ENCODE results near the gene FASTK. TPM values are rescaled to one million over a fixed set of nuclear protein-coding genes. Genes with fewer than 3 reads are reported as not detected.
A peak's percentile ranks its signal among the peaks of the same experiment; 100 is the strongest.

Gene FASTK
- total RNA-seq, 1 donor from 2014 or later = 22.4 TPM

DNA sequence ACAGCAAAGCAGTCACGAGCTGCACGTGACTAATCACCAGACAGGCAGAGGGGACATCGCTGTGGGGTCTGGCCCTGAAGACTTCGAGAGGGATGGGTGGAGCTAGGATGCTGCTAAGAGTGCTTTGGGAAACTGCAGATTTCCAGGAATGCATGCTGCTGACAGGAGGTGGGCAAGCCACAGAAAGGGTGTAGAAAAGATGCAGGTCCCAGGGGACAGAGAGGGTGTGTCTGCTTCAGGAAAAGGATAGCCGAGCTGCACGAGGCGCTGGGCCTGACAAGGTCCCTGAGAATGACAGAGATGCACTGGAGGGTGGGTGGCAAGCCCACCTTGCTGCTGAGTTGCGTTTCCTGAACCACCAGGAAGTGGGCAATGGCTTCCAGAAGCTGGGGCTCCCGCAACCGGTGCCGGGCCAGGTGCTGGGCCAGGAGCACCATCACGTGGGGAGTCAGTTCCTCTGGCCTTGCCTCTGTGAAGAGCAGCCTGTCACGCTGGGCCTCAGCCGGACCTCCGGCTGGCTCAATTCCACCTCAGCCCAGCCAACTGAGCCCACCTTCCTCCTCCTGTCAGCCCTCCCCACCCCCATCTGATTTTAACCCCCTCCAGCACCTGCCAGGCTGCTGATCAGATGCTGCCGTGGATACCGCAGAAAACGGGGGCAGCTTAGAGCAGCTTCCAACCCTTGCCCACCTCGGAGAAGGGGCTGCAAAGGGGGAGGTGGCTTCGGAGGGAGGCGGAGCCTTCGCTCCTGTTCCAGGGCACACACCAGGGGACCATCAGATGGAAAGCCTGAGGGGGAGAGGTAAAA, 2.2 kb downstream of the FASTK start:
- Histone ChIP-seq H4K20me1 (ENCODE audit: low read depth) (peaks cover 28% of the 10 kb centered on the region), H3F3A (ENCODE audit: low read depth) (peaks cover 40% of the 10 kb centered on the region), H3K27ac (no peak overlapping the region), H3K79me2 (ENCODE audit: low read depth) (peaks cover 26% of the 10 kb centered on the region), H3K9me3 (ENCODE audit: low read depth) (no peaks in the 10 kb centered on the region), H3K4me2 (no peak overlapping the region), H3K4me3 (no peak overlapping the region), H3K4me1 (peaks cover 30% of the 10 kb centered on the region), H3K9ac (no peak overlapping the region), H3K27me3 (no peaks in the 10 kb centered on the region), H2AFZ (replicated peaks) (no peak overlapping the region), H3K36me3 (no peaks in the 10 kb centered on the region)
- no peaks in the 10 kb centered on the region for H3K9me3 Mint-ChIP-seq
- H3K4me1 Mint-ChIP-seq = peaks cover 23% of the 10 kb centered on the region
- H3K27me3 Mint-ChIP-seq (ENCODE audit: insufficient read depth, low read depth) = peaks cover 14% of the 10 kb centered on the region
- H3K36me3 Mint-ChIP-seq = peaks cover 8% of the 10 kb centered on the region
- no peak overlapping the region for H3K27ac Mint-ChIP-seq
- H3K4me3 Mint-ChIP-seq = peak overlapping the region; percentile 92
- TF ChIP-seq, protein P1, sequence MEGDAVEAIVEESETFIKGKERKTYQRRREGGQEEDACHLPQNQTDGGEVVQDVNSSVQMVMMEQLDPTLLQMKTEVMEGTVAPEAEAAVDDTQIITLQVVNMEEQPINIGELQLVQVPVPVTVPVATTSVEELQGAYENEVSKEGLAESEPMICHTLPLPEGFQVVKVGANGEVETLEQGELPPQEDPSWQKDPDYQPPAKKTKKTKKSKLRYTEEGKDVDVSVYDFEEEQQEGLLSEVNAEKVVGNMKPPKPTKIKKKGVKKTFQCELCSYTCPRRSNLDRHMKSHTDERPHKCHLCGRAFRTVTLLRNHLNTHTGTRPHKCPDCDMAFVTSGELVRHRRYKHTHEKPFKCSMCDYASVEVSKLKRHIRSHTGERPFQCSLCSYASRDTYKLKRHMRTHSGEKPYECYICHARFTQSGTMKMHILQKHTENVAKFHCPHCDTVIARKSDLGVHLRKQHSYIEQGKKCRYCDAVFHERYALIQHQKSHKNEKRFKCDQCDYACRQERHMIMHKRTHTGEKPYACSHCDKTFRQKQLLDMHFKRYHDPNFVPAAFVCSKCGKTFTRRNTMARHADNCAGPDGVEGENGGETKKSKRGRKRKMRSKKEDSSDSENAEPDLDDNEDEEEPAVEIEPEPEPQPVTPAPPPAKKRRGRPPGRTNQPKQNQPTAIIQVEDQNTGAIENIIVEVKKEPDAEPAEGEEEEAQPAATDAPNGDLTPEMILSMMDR (IDR thresholded peaks at IDR 0.05) = no peak
- no peak for TF ChIP-seq EZH2 (IDR thresholded peaks at IDR 0.05)
- no peak for TF ChIP-seq EZH2phosphoT487 (IDR thresholded peaks at IDR 0.05)
- DNase-seq (ENCODE audit: low spot score) = peak; percentile 46

DNA sequence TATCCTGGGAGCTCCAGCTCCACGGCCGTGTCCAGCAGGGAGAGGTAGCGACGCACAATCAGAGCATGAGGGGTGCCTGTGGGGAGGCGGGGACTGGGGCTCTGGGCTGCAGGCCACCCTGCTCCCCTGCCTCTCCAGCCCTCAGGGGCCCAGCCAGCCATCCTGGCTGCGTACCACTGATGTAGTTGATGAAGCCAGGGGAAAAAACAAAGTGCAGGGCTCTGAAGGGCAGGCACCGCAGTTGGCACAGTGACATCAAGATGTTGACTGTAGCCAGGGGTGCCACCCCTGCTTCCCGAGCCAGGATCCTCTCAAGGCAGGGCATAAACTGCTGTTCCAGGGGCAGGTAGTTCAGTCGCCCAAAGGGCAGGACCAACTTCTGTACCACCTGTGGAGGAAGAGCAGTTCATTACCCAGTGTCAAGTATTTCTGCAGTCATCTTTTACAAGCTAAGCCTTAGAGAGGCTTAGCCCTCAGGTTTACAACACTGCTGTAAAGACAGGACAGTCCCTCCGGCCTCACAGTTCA, 2.8 kb downstream of the FASTK start:
- Histone ChIP-seq H3K9ac (no peak overlapping the region), H3K36me3 (no peaks in the 10 kb centered on the region)

DNA sequence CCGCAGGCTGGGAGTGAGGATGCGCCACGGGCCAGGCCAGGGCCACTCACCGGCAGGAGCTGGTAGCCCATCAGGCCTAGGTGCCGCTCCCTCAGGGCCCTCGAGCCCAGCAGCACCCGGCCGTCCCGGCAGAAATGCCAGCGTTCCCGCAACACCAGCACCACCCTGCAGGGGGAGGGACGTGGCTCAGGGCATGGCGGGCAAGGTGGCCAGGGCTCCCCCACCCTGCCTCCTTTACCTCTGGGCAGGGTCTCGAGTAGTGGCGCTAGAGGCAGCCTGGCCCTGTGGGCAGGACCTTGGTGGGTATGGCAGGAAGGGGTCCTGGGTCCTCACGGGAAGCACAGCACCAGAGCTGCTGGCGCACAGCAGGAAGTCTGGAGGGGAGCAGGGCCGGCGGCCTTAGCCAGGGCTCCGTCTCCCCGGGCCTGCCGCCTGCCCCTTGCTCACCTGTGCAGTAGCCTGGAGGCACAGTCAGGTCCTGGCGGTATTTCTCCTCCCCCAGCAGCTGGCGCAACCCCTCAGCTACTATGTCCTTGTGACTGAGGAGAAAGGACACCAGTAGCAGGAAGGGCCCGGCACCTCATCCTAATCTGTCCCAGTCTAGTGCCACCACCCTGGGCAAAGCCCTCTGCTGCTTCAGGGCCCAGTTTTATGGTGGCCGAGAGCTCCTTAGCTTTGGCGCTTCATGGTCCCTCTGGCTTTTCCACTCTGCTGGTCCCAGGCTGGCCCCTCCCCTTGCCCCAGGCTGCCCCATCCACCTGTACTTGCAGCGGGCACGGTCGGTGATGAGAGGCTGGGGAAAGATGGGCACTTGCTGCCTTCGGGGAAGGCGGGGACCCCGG, 3.5 kb downstream of the FASTK start:
- Histone ChIP-seq H3K27me3 (no peaks in the 10 kb centered on the region), H3K79me2 (ENCODE audit: low read depth) (peaks cover 17% of the 10 kb centered on the region), H3K36me3 (no peaks in the 10 kb centered on the region), H3K4me2 (no peak overlapping the region), H2AFZ (replicated peaks) (no peak overlapping the region), H4K20me1 (ENCODE audit: low read depth) (peaks cover 25% of the 10 kb centered on the region), H3K27ac (no peak overlapping the region), H3K4me3 (no peak overlapping the region), H3F3A (ENCODE audit: low read depth) (peaks cover 38% of the 10 kb centered on the region), H3K9me3 (ENCODE audit: low read depth) (no peaks in the 10 kb centered on the region), H3K4me1 (peaks cover 25% of the 10 kb centered on the region), H3K9ac (no peak overlapping the region)
- Mint-ChIP-seq H3K4me1 (peaks cover 18% of the 10 kb centered on the region), H3K27ac (no peak overlapping the region), H3K36me3 (peaks cover 8% of the 10 kb centered on the region), H3K27me3 (ENCODE audit: insufficient read depth, low read depth) (peaks cover 12% of the 10 kb centered on the region), H3K9me3 (no peaks in the 10 kb centered on the region), H3K4me3 (no peak overlapping the region)
- DNase-seq (ENCODE audit: low spot score) = peak; percentile 46
- TF ChIP-seq EZH2 (IDR thresholded peaks at IDR 0.05) = no peak
- TF ChIP-seq, protein P1 (IDR thresholded peaks at IDR 0.05) = peak; percentile 46

More for the DNA sequence above, 2.8 kb downstream of the FASTK start:
- H3K27ac Mint-ChIP-seq = no peak overlapping the region
- H3K9me3 ChIP-seq (ENCODE audit: low read depth) = no peaks in the 10 kb centered on the region
- no peak for TF ChIP-seq EZH2phosphoT487 (IDR thresholded peaks at IDR 0.05)
- TF ChIP-seq EZH2 (IDR thresholded peaks at IDR 0.05) = no peak
- TF ChIP-seq, protein P1 (IDR thresholded peaks at IDR 0.05) = no peak
- no peak overlapping the region for H2AFZ ChIP-seq (replicated peaks)
- peak overlapping the region; percentile 46 for H3K4me3 Mint-ChIP-seq
- H3K4me1 Mint-ChIP-seq = peaks cover 21% of the 10 kb centered on the region
- H3K4me1 ChIP-seq = peaks cover 30% of the 10 kb centered on the region
- H4K20me1 ChIP-seq (ENCODE audit: low read depth) = peaks cover 28% of the 10 kb centered on the region
- H3K79me2 ChIP-seq (ENCODE audit: low read depth) = peaks cover 23% of the 10 kb centered on the region
- peaks cover 8% of the 10 kb centered on the region for H3K36me3 Mint-ChIP-seq
- H3K9me3 Mint-ChIP-seq = no peaks in the 10 kb centered on the region
- no peaks in the 10 kb centered on the region for H3K27me3 ChIP-seq
- H3K4me3 ChIP-seq = no peak overlapping the region
- DNase-seq (ENCODE audit: low spot score) = no peak
- peaks cover 14% of the 10 kb centered on the region for H3K27me3 Mint-ChIP-seq (ENCODE audit: insufficient read depth, low read depth)
- H3K27ac ChIP-seq = no peak overlapping the region
- no peak overlapping the region for H3K4me2 ChIP-seq
- peaks cover 40% of the 10 kb centered on the region for H3F3A ChIP-seq (ENCODE audit: low read depth)
